ENCODE data around the gene TMPRSS9. TPM values are rescaled to one million over a fixed set of nuclear protein-coding genes. Genes with fewer than 3 reads are reported as not detected.

The TMPRSS9 gene
- polyA plus RNA-seq, 1 donor (not counting 4 experiments of a cell fraction or from before 2014, with no cell fraction given) = not detected

DNA sequence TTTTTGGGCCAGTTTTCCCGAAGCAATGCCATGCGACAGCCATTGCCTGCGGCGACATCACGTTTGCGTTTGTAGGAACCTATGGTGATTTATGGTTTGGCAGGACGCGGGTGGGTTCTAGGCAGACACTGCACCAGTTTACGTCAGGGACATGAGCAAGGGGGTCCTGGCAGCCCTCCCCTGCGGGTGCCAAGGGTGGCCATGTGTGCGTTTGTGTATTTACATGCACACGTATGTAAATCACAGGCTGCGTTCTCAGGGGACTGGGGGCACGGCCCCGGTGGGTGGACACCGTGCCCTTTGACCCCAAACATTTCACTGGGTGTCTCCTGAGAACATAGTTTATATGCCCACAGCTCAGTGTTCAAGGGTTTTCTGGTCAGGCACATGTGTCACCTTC, 9.4 kb upstream of the TMPRSS9 start:
- H3K9me1 ChIP-seq (ENCODE audit: control insufficient read depth, extremely low read depth, insufficient read depth, low read length) = no peaks in the 10 kb centered on the region
- FAIRE-seq = no peak
- H3K4me3 ChIP-seq (ENCODE audit: control insufficient read depth in 2 of 3, extremely low read depth in 1 of 3, insufficient read depth in 2 of 3, low read depth in 1 of 3, low read length in 3 of 3) = no peak overlapping the region
- no peak for TF ChIP-seq CTCF (optimal IDR thresholded peaks at IDR 0.05 in 1 of 3, IDR thresholded peaks at IDR 0.05 in 1 of 3, conservative IDR thresholded peaks at IDR 0.05 in 1 of 3; ENCODE audit: extremely low read depth in 1 of 3, insufficient read depth in 2 of 3, low read length in 3 of 3)
- no peak for TF ChIP-seq EZH2 (IDR thresholded peaks at IDR 0.05; ENCODE audit: low read length)
- H3K27ac ChIP-seq (ENCODE audit: control insufficient read depth, insufficient read depth, low read length) = no peak overlapping the region
- no peak overlapping the region for H2AFZ ChIP-seq (ENCODE audit: control insufficient read depth, low read length)
- peaks cover 0 to 16% of the 10 kb centered on the region in 2 experiments for H3K36me3 ChIP-seq (ENCODE audit: control insufficient read depth in 2 of 2, extremely low read depth in 1 of 2, insufficient read depth in 2 of 2, low read length in 2 of 2)
- no peaks in the 10 kb centered on the region for H3K27me3 ChIP-seq (ENCODE audit: control insufficient read depth, extremely low read depth, insufficient read depth, low read length)
- no peak overlapping the region for H3K4me2 ChIP-seq (ENCODE audit: control insufficient read depth, extremely low read depth, insufficient read depth, low read depth, low read length)
- H4K20me1 ChIP-seq (ENCODE audit: control insufficient read depth, extremely low read depth, insufficient read depth, low read length) = no peaks in the 10 kb centered on the region
- no peaks in the 10 kb centered on the region for H3K79me2 ChIP-seq (ENCODE audit: control insufficient read depth, insufficient read depth, low read length)
- no peaks in the 10 kb centered on the region for H3K9me3 ChIP-seq (ENCODE audit: control insufficient read depth, low read depth, low read length)
- DNase-seq (ENCODE audit: low read depth, low spot score) = no peak
- dilution Hi-C loops (cut with MboI; ENCODE audit: extremely low pct_ligation_motif_present, low sequenced_read_pairs) = no loop called here
- H3K4me1 ChIP-seq (ENCODE audit: control insufficient read depth, extremely low read depth, insufficient read depth, low read length) = no peaks in the 10 kb centered on the region
- no peak overlapping the region for H3K9ac ChIP-seq (ENCODE audit: control insufficient read depth, extremely low read depth, insufficient read depth, low read length)

GRCh38 chr19:2351591-2351990, 8.5 kb upstream of the TMPRSS9 start:
- no peak overlapping the region for H3K4me3 ChIP-seq (ENCODE audit: control insufficient read depth in 2 of 3, extremely low read depth in 1 of 3, insufficient read depth in 2 of 3, low read depth in 1 of 3, low read length in 3 of 3)
- H3K4me2 ChIP-seq (ENCODE audit: control insufficient read depth, extremely low read depth, insufficient read depth, low read depth, low read length) = no peak overlapping the region
- H3K4me1 ChIP-seq (ENCODE audit: control insufficient read depth, extremely low read depth, insufficient read depth, low read length) = no peaks in the 10 kb centered on the region
- FAIRE-seq (no peak), DNase-seq (ENCODE audit: low read depth, low spot score) (no peak)
- dilution Hi-C loops (cut with MboI; ENCODE audit: extremely low pct_ligation_motif_present, low sequenced_read_pairs) = no loop called here
- H3K36me3 ChIP-seq (ENCODE audit: control insufficient read depth in 2 of 2, extremely low read depth in 1 of 2, insufficient read depth in 2 of 2, low read length in 2 of 2) = peaks cover 0 to 16% of the 10 kb centered on the region in 2 experiments
- H3K9ac ChIP-seq (ENCODE audit: control insufficient read depth, extremely low read depth, insufficient read depth, low read length) = no peak overlapping the region
- H3K9me1 ChIP-seq (ENCODE audit: control insufficient read depth, extremely low read depth, insufficient read depth, low read length) = no peaks in the 10 kb centered on the region
- H2AFZ ChIP-seq (ENCODE audit: control insufficient read depth, low read length) = no peak overlapping the region
- no peaks in the 10 kb centered on the region for H4K20me1 ChIP-seq (ENCODE audit: control insufficient read depth, extremely low read depth, insufficient read depth, low read length)
- H3K79me2 ChIP-seq (ENCODE audit: control insufficient read depth, insufficient read depth, low read length) = no peaks in the 10 kb centered on the region
- TF ChIP-seq EZH2 (IDR thresholded peaks at IDR 0.05; ENCODE audit: low read length) (no peak), CTCF (optimal IDR thresholded peaks at IDR 0.05 in 1 of 3, IDR thresholded peaks at IDR 0.05 in 1 of 3, conservative IDR thresholded peaks at IDR 0.05 in 1 of 3; ENCODE audit: extremely low read depth in 1 of 3, insufficient read depth in 2 of 3, low read length in 3 of 3) (no peak)
- H3K9me3 ChIP-seq (ENCODE audit: control insufficient read depth, low read depth, low read length) = no peaks in the 10 kb centered on the region
- no peaks in the 10 kb centered on the region for H3K27me3 ChIP-seq (ENCODE audit: control insufficient read depth, extremely low read depth, insufficient read depth, low read length)
- H3K27ac ChIP-seq (ENCODE audit: control insufficient read depth, insufficient read depth, low read length) = no peak overlapping the region
